GM23248 (cell line): ENCODE measurements around the gene UROC1.

ENCODE experiments used
- EZH2 ChIP-seq: fragments of 200-600 bp; sonication (generic); IDR thresholded peaks from 2 replicates; pipeline ENCODE4 v1.6.1; 2018; ENCODE audit warnings: antibody characterized with exemption, mild to moderate bottlenecking; ENCODE audit not compliant: insufficient read depth, poor library complexity, severe bottlenecking
- EZH2phosphoT487 ChIP-seq: fragments of 200-600 bp; sonication (generic); IDR thresholded peaks from 2 replicates; pipeline ENCODE4 v1.6.1; 2018; ENCODE audit warnings: antibody characterized with exemption, moderate library complexity, mild to moderate bottlenecking, low read depth; ENCODE audit not compliant: insufficient read depth

DNA sequence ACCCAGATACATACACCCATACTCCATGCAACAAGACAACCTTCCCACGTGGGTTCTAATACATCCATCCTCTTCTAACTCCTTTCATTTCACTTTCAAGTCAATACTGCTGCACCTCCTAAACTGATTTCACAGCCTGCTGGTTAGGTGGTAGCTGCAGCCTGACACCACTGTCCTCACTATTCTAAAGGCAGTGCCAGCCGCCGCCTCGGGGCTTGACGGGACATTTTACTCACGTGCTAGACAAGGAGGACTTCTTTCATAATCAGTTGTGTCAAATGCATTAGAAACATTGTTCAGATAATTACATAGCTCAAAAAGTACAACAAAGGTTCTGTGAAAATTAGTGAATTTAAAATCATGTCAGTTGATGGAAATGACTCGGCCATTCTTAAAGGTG is 6.3 kb downstream of the UROC1 start:
- TF ChIP-seq EZH2 = no peak
- TF ChIP-seq EZH2phosphoT487 = no peak
